HG03342 (cell line): Measurements from ENCODE around the gene KPNB1.

ENCODE experiments used
- ATAC-seq: cut with Tn5 transposase; IDR thresholded peaks from one replicate; pipeline ENCODE4 v1.9.1; 2021; ENCODE audit warnings: mild to moderate bottlenecking, moderate library complexity; ENCODE audit not compliant: unreplicated experiment

KPNB1 gene

GRCh38 chr17:47728214-47728877 is 78.6 kb downstream of the KPNB1 start:
- no peak for ATAC-seq

DNA sequence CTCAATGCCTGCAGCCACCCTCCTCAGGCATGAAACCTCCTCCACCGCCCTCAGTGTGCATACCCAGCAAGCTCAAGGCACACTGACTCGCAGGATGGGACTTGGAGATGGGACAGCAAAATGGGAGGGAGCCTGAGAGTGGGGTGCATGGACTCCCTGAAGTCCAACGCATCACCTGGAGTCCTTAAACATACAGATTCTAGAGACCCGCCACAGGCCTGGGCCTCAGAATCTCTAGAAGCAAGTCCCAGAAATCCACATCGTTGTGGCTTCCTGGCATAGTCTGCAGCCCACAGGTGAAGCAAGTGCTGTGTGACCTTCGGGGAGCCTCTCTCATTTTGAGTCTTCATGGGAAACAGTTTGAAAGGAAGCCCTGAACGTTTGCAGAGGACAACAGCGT is 79.8 kb downstream of the KPNB1 start:
- no peak for ATAC-seq

- no peak for ATAC-seq
Measured at GRCh38 chr17:47730681-47731080, 81.0 kb downstream of the KPNB1 start.

DNA sequence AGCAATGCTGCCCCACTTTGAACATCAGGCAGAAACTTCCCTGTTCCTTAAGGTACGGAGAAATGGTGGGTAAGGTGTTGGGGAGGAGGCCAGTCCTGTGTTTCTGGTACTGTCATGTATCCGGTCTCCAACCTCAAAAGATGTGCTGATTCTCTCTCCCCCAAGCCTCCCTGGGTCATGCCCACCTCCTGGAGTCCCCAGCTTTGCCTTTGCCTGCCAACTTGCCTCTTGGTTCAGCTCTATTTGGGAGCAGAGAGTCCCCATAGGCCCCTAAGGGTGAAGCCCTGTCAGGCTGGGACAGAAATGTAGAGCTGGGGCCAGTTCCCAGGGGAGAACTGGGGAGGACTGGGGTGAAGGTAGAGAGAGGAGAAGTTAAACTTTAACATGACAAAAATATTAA is 81.7 kb downstream of the KPNB1 start:
- ATAC-seq: no peak

DNA sequence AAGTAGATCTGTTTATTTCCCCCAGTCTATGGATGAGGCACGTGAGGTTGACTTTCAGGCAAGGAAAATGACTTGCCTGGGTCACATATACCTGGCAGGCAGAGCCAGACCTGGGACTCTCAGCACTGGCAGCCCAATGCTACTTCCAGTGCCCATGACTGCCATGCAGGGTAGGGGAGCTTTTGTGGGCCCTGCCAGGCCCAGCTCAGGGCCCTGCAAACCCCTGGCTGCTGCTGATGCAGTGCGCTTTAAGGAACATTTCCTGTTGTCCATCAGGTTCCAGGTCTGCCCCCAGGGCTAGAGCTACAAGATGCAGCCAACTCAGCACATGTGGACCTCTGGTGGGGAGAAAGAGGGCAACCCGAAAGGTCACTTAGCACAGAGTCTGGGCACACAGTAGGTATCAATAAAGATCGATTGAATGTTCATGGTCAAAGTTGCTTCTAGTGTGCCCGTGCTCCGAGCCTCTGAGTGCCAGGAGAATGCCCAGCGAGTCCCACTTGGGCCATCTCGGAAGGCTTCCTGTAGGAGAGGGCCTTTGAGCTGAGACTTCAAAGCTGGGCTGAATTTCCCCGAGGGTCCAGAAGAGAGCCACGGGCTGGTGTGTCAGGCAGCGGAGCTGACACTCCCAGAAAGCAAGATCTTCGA is 82.8 kb downstream of the KPNB1 start:
- ATAC-seq: no peak

- peak; percentile 55 for ATAC-seq
Measured at GRCh38 chr17:47733047-47733673, 83.4 kb downstream of the KPNB1 start, which contains the start of gene TBX21. TBX21 (plus strand) TSS chr17:47733236; CDS start chr17:47733455, 219 bp downstream.

DNA sequence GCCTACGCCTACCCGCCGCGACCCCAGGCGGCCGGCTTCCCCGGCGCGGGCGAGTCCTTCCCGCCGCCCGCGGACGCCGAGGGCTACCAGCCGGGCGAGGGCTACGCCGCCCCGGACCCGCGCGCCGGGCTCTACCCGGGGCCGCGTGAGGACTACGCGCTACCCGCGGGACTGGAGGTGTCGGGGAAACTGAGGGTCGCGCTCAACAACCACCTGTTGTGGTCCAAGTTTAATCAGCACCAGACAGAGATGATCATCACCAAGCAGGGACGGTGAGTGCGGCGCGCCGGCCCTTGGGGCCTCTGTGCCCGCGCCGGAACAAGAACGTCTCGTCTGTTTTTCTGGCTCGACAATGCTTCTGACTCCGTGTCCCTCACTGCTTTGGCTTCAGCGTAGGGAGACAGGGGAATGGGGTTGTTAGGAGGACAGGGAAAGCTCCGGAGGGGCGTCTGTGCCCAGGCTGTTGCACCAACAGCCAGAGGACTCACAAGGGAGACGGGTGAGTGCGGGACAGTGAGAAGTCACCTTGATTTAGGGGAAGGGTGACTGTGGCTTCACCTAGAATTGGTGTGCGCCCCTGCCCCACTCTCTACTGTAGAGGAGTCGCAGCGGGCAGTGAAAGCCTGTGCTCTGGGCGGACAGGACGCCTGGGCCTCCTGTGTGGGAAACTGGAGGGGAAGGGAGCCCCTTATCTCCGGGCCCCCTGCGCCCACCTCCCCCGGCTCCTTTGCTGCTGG is 84.1 kb downstream of the KPNB1 start:
- peak; percentile 12 for ATAC-seq

DNA sequence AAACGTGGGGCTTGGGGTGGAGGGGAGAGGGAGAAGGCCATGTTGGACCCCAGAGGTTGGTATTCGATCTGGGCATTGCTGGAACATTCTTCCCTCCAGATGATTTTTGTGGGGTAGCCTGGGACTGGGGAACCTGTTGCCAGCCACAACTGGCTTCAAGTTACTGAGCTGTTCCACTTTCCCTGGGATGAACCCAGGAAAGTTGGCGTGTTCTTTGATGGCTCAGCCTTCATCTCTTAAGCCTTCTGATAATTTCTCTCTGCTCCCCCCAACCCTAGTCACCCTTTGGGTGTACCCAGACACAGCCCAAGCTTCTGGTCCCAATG is 85.4 kb downstream of the KPNB1 start:
- ATAC-seq: no peak
